Measurements from ENCODE around the gene MAP3K15.

DNA sequence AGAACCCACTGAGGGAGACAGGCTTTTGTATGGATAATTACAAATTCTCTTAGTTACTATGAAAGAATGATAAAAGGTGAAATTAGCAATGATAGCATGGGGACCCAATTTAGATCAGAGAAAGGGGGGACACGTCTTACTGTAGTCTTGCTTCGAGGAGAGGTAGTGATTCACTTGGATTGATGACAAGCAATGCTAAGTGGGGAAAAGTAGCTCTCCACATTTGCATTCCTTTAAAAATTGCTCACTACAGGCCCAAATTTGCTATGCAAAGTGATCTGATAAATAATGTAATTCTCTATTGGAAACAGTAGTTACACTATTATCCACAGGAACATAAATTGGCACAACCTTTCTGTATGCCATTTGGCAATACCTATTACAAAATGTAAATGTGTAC is 42.5 kb upstream of the MAP3K15 start:
- TF ChIP-seq, protein P1, sequence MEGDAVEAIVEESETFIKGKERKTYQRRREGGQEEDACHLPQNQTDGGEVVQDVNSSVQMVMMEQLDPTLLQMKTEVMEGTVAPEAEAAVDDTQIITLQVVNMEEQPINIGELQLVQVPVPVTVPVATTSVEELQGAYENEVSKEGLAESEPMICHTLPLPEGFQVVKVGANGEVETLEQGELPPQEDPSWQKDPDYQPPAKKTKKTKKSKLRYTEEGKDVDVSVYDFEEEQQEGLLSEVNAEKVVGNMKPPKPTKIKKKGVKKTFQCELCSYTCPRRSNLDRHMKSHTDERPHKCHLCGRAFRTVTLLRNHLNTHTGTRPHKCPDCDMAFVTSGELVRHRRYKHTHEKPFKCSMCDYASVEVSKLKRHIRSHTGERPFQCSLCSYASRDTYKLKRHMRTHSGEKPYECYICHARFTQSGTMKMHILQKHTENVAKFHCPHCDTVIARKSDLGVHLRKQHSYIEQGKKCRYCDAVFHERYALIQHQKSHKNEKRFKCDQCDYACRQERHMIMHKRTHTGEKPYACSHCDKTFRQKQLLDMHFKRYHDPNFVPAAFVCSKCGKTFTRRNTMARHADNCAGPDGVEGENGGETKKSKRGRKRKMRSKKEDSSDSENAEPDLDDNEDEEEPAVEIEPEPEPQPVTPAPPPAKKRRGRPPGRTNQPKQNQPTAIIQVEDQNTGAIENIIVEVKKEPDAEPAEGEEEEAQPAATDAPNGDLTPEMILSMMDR (IDR thresholded peaks at IDR 0.05; ENCODE audit: poor library complexity) = no peak
- TF ChIP-seq EZH2 (IDR thresholded peaks at IDR 0.05; ENCODE audit: borderline replicate concordance) = no peak
